Heart left ventricle (tissue), 13 donors: ENCODE data around the gene ZNF546.

ENCODE experiments used
- POLR2A ChIP-seq, 2 donors: fragments of 450-650 bp; IDR thresholded peaks; one replicate each; pipeline ENCODE4 v1.6.1; 2017; ENCODE audit warnings: antibody characterized with exemption in 2 of 2, mild to moderate bottlenecking in 2 of 2, moderate library complexity in 2 of 2
- TF ChIP-seq, protein P1 (sequence below), 12 donors: fragments of 200-600 bp; sonication (generic) in 4 of 12; IDR thresholded peaks; one replicate each; pipeline versions ENCODE4 v1.5.0 to v1.8.0; 2018 to 2022; ENCODE audit warnings: antibody characterized with exemption in 12 of 12, mild to moderate bottlenecking in 5 of 12
- donor health status: ischemic (EF 13 %, LVEDD 7.1; RV severe dilation, severe dysfunction).
- donor health status: DM: no; HTN: yes; CAD: no.
- donor health status: DM: no; HTN: no; CAD: no.
- donor health status: ischemic (EF 25% LVEDD 6.9; RV normal size, moderate dysfunction).
- donor health status: ischemic (EF 25% LVEDD 5.7; RV mildly dilated, moderate dysfunction).
- donor health status: ischemic (EF 35%, LVEDD 5.7; RV mildly dilated, moderate dysfunction).
- donor health status: nonischemic (EF 11% LVEDD 7.7; RV severe dilation, severe dysfunction).
- donor health status: DM: yes; HTN: yes; CAD: no.
- donor health status: PGD.
- donor health status: ischemic (EF 29% LVEDD 5.4; RV normal size, mild dysfunction).
- donor health status: nonischemic (EF 23%, LVEDD 6.1; RV moderate dilation, normal function).

GRCh38 chr19:40025938-40026596, 29.2 kb downstream of the ZNF546 start:
- TF ChIP-seq POLR2A (IDR thresholded peaks at IDR 0.05): no peak
- TF ChIP-seq, protein P1, sequence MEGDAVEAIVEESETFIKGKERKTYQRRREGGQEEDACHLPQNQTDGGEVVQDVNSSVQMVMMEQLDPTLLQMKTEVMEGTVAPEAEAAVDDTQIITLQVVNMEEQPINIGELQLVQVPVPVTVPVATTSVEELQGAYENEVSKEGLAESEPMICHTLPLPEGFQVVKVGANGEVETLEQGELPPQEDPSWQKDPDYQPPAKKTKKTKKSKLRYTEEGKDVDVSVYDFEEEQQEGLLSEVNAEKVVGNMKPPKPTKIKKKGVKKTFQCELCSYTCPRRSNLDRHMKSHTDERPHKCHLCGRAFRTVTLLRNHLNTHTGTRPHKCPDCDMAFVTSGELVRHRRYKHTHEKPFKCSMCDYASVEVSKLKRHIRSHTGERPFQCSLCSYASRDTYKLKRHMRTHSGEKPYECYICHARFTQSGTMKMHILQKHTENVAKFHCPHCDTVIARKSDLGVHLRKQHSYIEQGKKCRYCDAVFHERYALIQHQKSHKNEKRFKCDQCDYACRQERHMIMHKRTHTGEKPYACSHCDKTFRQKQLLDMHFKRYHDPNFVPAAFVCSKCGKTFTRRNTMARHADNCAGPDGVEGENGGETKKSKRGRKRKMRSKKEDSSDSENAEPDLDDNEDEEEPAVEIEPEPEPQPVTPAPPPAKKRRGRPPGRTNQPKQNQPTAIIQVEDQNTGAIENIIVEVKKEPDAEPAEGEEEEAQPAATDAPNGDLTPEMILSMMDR (IDR thresholded peaks at IDR 0.05): no peak
